HG03460 (cell line): ENCODE data around the gene SLC24A1.
A peak's percentile ranks its signal among the peaks of the same experiment; 100 is the strongest.
"Not testable (repeated sequence)": the region's sequence is repeated elsewhere in the genome, so short reads cannot be mapped to it uniquely, and the experiment has no call there.

ENCODE experiments used
- ATAC-seq: cut with Tn5 transposase; IDR thresholded peaks from one replicate; pipeline ENCODE4 v1.9.1; 2021; ENCODE audit not compliant: unreplicated experiment

SLC24A1 gene

GRCh38 chr15:65621638-65622037 is at the start of gene SLC24A1:
SLC24A1 (plus strand) TSS chr15:65621938; CDS start chr15:65624081, 2,143 bp downstream.
- no peak for ATAC-seq

DNA sequence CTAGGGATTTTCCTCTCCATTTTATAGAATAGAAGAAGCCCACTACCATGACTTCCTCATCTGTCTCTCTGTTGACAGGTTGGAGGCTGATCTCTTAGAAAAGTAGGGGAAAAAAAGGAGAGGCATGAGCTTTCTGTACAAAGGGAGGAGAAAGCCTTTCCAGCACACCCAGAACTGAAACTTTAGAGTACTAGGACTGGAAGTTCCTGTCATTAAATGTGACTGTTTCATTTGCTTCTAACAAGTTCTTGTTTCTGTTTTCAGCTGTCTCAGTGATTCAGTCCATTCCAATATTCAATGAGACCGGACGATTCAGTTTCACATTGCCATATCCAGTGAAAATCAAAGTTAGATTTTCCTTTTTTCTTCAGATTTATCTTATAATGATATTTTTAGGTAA is 49.8 kb upstream of the SLC24A1 start:
- ATAC-seq: no peak

GRCh38 chr15:65576664-65577063 is 45.1 kb upstream of the SLC24A1 start:
- no peak for ATAC-seq

- ATAC-seq: no peak
These were observed 44.4 kb upstream of the SLC24A1 start for GRCh38 chr15:65577129-65577996.

DNA sequence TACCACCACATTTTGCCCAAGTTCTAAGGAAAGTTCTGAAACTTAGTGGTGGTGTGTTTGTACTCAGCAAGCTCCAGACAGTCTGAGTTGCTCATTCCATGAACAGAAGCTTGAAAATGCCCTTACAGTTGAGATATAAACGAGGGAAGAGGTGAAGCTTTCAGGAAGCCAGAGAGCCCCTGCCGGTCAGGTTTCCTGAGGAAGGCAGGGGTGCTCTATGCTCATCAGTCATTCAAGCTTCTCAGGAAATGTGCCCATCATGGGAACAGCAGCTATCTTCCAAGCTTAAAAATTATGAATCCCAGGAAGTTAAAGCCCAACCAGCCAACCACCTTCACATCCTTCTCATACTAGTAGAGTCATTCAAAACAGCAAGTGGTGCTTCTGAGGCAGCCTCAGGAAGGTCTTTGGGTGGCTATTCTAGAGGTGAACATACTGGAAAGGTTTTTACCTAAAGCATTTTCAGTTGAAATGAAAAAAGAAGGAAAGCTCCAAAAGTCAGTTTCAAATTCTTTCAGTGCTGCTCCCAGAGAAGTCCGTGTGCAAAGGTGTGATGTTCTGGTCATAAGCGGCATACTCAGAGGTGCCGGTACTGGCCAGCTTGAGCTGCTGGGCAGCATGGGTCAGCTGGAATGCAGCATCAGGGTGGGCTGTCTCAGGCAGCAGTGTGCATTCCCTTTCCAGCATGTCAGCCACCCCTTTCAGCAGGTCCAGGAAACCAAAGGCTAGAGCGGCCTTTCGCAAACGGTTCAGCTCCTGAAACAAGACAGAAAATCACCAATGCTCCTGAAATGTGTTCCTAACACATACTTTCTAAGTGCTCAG is 42.6 kb upstream of the SLC24A1 start:
- ATAC-seq: no peak

DNA sequence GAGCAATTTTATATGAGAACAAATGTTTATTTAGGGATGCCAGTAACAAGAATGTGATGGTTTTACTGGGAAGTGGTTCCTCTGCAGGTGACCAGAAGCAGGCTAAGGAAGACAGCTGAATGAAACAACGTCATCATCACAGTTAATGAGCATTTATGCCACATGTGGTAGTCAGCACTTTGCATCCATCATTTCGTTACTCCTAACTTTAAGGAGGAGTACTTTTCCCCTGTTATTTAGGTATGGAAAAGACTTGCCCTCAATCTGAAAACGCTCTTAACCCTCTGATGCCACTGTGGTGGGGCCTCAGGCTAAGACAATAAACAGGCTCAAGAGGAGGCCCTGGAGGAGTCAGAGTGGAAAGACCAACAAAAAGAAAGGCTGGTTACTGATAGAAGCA is 42.0 kb upstream of the SLC24A1 start:
- no peak for ATAC-seq

DNA sequence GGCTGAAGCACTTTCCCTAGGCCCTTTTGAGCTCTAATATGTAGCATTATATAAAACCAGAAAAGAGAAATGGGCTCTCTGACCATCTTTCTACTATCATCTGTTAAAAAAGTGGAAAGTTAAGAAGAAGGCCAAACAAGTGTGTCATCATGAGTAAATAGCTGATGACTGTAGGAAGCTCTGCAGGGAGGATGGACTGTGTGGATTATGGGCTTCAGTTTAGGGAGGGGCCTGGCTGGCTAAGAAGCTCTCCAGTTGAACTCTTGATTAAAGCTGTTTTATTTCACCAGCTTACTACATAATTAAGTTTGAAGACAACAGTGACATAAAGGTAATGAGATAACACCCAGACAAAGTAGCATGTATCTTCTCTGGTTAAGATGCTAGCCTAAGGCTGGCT is 41.5 kb upstream of the SLC24A1 start:
- no peak for ATAC-seq

DNA sequence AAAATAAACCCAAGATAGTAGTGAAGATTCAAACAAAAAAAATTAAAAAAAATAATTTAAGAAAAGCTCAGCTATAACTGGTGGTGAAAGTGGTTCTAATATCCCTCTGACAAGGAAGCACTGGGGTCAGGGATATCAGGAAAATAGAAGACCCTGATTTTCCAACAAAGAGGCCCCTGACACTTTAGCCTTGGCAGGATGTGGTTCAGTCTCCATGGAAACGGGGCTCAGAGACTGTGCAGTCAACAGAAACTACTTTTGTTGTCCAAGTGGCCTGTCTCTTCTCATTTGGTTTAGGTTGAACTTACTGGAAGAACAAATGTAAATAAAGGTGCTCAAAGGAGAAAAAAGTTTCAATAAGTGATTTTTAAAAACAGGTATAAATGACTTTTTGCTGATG is 38.0 kb upstream of the SLC24A1 start:
- ATAC-seq: no peak

- ATAC-seq: no peak
These were observed 37.5 kb upstream of the SLC24A1 start for GRCh38 chr15:65584241-65584640.

DNA sequence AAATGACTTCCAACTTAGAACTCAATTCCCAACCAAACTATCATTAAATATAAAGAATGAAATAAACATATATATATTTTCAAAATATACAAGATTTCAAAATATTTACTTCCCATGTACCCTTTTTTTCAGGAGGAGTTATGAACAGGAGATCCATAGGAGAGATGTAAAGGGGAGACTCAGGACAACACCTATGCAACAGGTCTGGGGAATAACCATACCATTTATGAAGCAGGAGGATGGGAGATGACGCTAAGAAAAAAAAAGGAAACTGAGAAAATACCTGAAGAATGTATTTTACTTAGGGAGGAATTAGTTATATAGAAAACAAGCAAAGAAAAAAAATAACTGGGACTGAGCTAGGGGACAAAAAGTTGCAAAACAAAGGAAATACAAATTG is 34.6 kb upstream of the SLC24A1 start:
- ATAC-seq: no peak

DNA sequence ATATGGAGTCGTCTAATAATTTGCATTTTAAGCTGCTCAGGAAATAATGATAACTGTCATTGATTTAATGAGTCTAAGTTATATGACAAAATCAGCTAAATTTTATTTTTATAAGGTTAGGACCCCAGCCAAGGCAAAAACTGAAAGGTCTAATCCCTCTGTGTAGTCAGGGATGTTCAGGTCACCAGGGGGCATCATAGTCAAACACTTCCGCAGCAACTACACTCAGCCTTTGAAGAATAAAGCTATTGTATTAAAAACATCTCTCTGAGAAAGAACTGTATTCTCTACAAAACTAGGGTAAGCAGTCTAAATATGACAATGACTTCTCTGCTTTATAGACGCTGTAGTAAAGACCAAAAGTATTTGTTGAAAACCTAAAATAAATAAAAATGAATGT is 25.8 kb upstream of the SLC24A1 start:
- no peak for ATAC-seq

- ATAC-seq: no peak
These were observed 23.3 kb upstream of the SLC24A1 start for GRCh38 chr15:65598468-65598867.

GRCh38 chr15:65599677-65600076 is 22.1 kb upstream of the SLC24A1 start:
- no peak for ATAC-seq

DNA sequence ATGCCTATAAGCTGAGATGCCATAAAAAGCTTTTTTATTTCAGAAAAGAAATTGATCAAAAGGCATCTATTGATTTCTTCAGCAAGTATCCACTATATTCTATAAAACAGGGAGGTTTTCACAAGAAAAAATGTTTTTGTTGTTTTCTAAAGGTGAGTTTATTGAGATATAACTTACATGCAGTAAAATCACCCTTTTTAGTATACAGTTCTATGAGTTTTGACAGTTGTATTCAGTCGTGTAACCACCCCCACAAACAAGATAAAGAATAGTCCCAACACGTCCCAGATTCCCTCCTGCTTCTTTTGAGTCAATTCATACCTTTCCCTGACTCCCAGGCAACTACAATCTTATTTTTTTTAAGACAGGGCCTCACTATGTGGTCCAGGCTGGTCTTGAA is 18.6 kb upstream of the SLC24A1 start:
- no peak for ATAC-seq

GRCh38 chr15:65603559-65603958 is 18.2 kb upstream of the SLC24A1 start:
- ATAC-seq: no peak

- ATAC-seq: peak; percentile 94
These were observed 10.6 kb upstream of the SLC24A1 start, which contains the start of gene INTS14 for GRCh38 chr15:65610871-65611718. INTS14 (minus strand) TSS chr15:65611131; CDS start chr15:65607380, 3,751 bp downstream.

GRCh38 chr15:65611888-65612615 is 9.7 kb upstream of the SLC24A1 start:
- ATAC-seq: no peak

GRCh38 chr15:65612616-65612946 is 9.2 kb upstream of the SLC24A1 start:
- no peak for ATAC-seq

GRCh38 chr15:65612949-65613744 is 8.6 kb upstream of the SLC24A1 start:
- no peak for ATAC-seq

- ATAC-seq: not testable (repeated sequence)
These were observed 5.9 kb upstream of the SLC24A1 start for GRCh38 chr15:65615887-65616286.
